ENCODE data around the gene OR5K2. TPM values are rescaled to one million over a fixed set of nuclear protein-coding genes. Genes with fewer than 3 reads are reported as not detected.

OR5K2 gene
- polyA plus RNA-seq, result not detected in 2 replicates
- polyA minus RNA-seq, result not detected in 2 replicates

DNA sequence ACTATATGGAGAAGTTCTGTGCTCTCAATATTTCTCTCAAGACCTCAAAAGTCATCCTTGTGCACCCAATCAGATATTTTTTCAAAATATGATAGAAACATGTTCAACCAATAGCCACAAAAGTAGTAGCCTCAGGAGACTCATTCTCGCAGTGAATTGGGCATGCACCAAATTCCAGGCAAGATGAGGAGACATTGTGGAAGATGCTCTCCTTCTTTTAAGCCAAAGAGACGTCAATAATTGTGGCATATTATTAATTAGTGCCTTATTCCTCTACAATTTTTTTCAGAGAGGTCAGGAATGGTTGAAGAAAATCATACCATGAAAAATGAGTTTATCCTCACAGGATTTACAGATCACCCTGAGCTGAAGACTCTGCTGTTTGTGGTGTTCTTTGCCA is at the start of gene OR5K2:
TSS of gene OR5K2 (plus strand) at position 301 of the 400 bp plus-strand sequence. CDS start at position 301, 0 bp downstream.
- H4K20me1 ChIP-seq (ENCODE audit: insufficient read depth), result no peaks in the 10 kb centered on the region
- H3K4me2 ChIP-seq (ENCODE audit: low read length), result no peak within 1 kb of the TSS
- H3K9me2 ChIP-seq (ENCODE audit: insufficient read depth, low read length), result no peaks in the 10 kb centered on the region
- H2AFZ ChIP-seq (ENCODE audit: low read depth, low read length), result no peak within 1 kb of the TSS
- H3K9ac ChIP-seq (ENCODE audit: low read length), result no peak within 1 kb of the TSS
- no peaks in the 10 kb centered on the region for H3K27me3 ChIP-seq (ENCODE audit: insufficient read depth, low read depth, low read length)
- H3K4me3 ChIP-seq (ENCODE audit: low read length), result no peak within 1 kb of the TSS
- no peaks in the 10 kb centered on the region for H3K9me3 ChIP-seq (ENCODE audit: low read length)
- no peaks in the 10 kb centered on the region for H3F3A ChIP-seq (ENCODE audit: insufficient read depth, low read length, poor library complexity, severe bottlenecking)
- no peak within 1 kb of the TSS for H3K27ac ChIP-seq (ENCODE audit: low read length)
- no peak for TF ChIP-seq EP300 (conservative IDR thresholded peaks at IDR 0.05; ENCODE audit: poor library complexity, severe bottlenecking)
- no peak for TF ChIP-seq TAF1 (IDR thresholded peaks at IDR 0.05; ENCODE audit: low read depth)
- no peak for TF ChIP-seq POLR2AphosphoS5 (IDR thresholded peaks at IDR 0.05)
- TF ChIP-seq SMC3 (conservative IDR thresholded peaks at IDR 0.05; ENCODE audit: poor library complexity), result no peak
- TF ChIP-seq, protein P1, sequence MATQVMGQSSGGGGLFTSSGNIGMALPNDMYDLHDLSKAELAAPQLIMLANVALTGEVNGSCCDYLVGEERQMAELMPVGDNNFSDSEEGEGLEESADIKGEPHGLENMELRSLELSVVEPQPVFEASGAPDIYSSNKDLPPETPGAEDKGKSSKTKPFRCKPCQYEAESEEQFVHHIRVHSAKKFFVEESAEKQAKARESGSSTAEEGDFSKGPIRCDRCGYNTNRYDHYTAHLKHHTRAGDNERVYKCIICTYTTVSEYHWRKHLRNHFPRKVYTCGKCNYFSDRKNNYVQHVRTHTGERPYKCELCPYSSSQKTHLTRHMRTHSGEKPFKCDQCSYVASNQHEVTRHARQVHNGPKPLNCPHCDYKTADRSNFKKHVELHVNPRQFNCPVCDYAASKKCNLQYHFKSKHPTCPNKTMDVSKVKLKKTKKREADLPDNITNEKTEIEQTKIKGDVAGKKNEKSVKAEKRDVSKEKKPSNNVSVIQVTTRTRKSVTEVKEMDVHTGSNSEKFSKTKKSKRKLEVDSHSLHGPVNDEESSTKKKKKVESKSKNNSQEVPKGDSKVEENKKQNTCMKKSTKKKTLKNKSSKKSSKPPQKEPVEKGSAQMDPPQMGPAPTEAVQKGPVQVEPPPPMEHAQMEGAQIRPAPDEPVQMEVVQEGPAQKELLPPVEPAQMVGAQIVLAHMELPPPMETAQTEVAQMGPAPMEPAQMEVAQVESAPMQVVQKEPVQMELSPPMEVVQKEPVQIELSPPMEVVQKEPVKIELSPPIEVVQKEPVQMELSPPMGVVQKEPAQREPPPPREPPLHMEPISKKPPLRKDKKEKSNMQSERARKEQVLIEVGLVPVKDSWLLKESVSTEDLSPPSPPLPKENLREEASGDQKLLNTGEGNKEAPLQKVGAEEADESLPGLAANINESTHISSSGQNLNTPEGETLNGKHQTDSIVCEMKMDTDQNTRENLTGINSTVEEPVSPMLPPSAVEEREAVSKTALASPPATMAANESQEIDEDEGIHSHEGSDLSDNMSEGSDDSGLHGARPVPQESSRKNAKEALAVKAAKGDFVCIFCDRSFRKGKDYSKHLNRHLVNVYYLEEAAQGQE (IDR thresholded peaks at IDR 0.05; ENCODE audit: borderline replicate concordance), result no peak
- TF ChIP-seq EZH2 (IDR thresholded peaks at IDR 0.05; ENCODE audit: borderline replicate concordance, insufficient read depth, low read length, poor library complexity, severe bottlenecking), result no peak
- no peak for TF ChIP-seq RAD21 (conservative IDR thresholded peaks at IDR 0.05)
- TF ChIP-seq MXI1 (conservative IDR thresholded peaks at IDR 0.05; ENCODE audit: poor library complexity, severe bottlenecking), result no peak
- TF ChIP-seq, protein P2, sequence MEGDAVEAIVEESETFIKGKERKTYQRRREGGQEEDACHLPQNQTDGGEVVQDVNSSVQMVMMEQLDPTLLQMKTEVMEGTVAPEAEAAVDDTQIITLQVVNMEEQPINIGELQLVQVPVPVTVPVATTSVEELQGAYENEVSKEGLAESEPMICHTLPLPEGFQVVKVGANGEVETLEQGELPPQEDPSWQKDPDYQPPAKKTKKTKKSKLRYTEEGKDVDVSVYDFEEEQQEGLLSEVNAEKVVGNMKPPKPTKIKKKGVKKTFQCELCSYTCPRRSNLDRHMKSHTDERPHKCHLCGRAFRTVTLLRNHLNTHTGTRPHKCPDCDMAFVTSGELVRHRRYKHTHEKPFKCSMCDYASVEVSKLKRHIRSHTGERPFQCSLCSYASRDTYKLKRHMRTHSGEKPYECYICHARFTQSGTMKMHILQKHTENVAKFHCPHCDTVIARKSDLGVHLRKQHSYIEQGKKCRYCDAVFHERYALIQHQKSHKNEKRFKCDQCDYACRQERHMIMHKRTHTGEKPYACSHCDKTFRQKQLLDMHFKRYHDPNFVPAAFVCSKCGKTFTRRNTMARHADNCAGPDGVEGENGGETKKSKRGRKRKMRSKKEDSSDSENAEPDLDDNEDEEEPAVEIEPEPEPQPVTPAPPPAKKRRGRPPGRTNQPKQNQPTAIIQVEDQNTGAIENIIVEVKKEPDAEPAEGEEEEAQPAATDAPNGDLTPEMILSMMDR (IDR thresholded peaks at IDR 0.05; ENCODE audit: poor library complexity, severe bottlenecking), result no peak
- no peaks in the 10 kb centered on the region for H3K79me2 ChIP-seq (replicated peaks; ENCODE audit: insufficient read depth, low read length)
- H3K36me3 ChIP-seq (ENCODE audit: insufficient read depth, low read length), result no peaks in the 10 kb centered on the region

DNA sequence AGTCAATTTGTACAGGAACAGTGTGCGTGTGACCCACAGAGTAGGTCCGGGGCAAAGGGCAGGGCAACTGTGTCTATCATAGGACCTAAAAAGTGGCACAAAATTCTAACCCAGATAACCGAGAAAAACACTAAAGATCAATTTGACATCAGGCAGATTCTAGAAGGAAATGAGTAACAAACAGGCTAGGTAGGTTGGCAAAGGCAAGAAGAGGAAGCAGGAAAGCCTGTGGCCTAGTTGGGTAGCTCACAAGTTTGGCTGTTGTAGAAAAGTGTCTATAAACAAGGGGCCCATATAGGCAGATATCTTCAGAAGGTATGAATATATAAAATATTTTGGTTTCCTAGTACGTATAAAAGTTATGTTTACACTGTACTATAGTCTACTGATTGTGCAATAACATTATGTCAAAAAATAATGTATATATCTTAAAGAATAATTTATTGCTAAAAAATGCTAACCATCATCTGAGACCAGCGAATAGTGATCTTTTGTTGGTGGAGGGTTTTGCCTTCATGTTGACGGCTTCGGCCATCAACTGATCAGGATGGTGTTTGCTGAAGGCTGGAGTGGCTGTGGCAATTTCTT is 47.8 kb upstream of the OR5K2 start:
- Histone ChIP-seq H3F3A (ENCODE audit: insufficient read depth, low read length, poor library complexity, severe bottlenecking) (no peaks in the 10 kb centered on the region), H3K79me2 (replicated peaks; ENCODE audit: insufficient read depth, low read length) (no peaks in the 10 kb centered on the region), H3K9me3 (ENCODE audit: low read length) (no peaks in the 10 kb centered on the region), H3K4me2 (ENCODE audit: low read length) (no peak overlapping the region), H3K36me3 (ENCODE audit: insufficient read depth, low read length) (no peaks in the 10 kb centered on the region), H4K20me1 (ENCODE audit: insufficient read depth) (no peaks in the 10 kb centered on the region), H3K9me2 (ENCODE audit: insufficient read depth, low read length) (no peaks in the 10 kb centered on the region), H3K27ac (ENCODE audit: low read length) (no peak overlapping the region), H3K9ac (ENCODE audit: low read length) (no peak overlapping the region), H3K27me3 (ENCODE audit: insufficient read depth, low read depth, low read length) (no peaks in the 10 kb centered on the region), H2AFZ (ENCODE audit: low read depth, low read length) (no peak overlapping the region), H3K4me3 (ENCODE audit: low read length) (no peak overlapping the region)
- TF ChIP-seq EZH2 (IDR thresholded peaks at IDR 0.05; ENCODE audit: borderline replicate concordance, insufficient read depth, low read length, poor library complexity, severe bottlenecking) (no peak), TAF1 (IDR thresholded peaks at IDR 0.05; ENCODE audit: low read depth) (no peak), RAD21 (conservative IDR thresholded peaks at IDR 0.05) (no peak), SMC3 (conservative IDR thresholded peaks at IDR 0.05; ENCODE audit: poor library complexity) (no peak), MXI1 (conservative IDR thresholded peaks at IDR 0.05; ENCODE audit: poor library complexity, severe bottlenecking) (no peak), EP300 (conservative IDR thresholded peaks at IDR 0.05; ENCODE audit: poor library complexity, severe bottlenecking) (no peak), POLR2AphosphoS5 (IDR thresholded peaks at IDR 0.05) (no peak)
- TF ChIP-seq, protein P2 (IDR thresholded peaks at IDR 0.05; ENCODE audit: poor library complexity, severe bottlenecking), result no peak
- TF ChIP-seq, protein P1 (IDR thresholded peaks at IDR 0.05; ENCODE audit: borderline replicate concordance), result no peak
